ENCODE data around the gene STPG4.

The STPG4 gene

GRCh38 chr2:47069628-47070154 is 85.4 kb downstream of the STPG4 start:
- DNase-seq: no peak

GRCh38 chr2:47068981-47069627 is 86.0 kb downstream of the STPG4 start:
- DNase-seq: no peak

DNA sequence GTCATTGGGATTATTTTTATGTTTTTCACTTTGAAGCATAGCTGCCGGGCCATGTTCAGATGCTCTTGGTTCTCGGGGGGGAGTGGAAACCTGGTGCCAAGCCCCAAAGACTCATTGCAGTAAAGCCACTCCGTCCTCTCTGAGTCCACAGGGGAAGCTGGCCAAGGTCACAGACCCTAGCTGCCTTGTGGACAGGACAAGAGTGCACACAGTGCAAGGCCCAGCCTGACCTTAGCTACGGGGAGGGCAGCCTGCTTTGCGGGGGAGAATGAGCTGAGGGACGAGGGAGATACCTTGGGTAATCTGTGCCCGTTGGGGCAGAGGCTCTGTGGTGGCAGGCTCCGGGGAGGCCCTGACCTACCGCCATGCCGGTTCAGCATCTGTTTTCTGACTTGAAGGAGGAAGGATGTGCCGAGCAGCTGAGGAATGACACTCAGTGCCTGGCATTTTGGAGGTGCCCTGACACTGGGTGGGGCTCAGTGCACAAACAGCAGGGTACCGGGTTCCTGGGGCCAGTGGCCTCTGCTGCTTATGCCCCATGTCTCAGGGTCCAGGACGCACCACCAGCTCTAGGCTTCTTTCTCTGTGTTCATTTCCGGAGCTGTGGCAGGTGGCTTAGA is 87.2 kb downstream of the STPG4 start:
- no peak for DNase-seq

- DNase-seq: no peak
Measured at GRCh38 chr2:47065771-47066380, 89.2 kb downstream of the STPG4 start.

GRCh38 chr2:47065343-47065742 is 89.8 kb downstream of the STPG4 start:
- no peak for DNase-seq

DNA sequence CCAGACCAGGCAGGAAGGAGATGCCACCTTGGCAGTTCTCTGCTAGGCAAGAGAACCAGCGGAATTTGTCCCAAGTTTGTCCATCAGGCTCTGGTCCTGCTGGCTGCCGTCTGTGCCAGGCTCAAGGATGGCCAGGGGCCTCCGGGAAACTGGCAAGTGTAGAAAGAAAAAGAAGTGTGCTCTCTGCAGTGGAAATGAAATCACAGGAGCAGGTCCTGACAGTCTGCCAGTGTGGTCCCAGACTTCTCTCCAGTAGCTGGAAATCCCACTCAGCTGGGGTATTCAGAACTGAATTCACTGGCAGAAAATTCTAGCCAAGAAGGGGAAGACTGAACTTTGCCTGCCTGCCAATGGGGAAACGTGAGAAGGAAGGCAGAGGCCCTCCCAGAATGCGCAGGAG is 91.0 kb downstream of the STPG4 start:
- no peak for DNase-seq

DNA sequence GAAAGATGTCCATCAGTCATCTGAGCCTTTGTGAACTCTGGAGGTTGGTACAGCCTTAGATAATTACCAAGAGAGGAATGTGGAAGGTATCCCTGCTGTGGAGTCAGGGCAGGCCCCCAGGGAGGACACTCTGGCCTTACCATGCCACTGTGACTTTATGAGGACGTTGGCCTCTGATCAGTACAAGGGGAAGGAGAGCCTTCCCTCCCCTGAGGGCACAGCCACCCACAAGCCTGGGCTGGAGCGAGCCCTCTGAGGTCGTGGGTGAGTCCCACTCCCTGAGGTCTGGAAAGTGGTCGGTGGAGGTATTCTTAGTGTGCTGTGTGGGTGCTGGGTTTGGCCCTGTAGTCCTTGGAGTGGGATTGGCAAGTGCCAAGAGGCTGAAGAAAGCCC is 91.6 kb downstream of the STPG4 start:
- DNase-seq: no peak

DNA sequence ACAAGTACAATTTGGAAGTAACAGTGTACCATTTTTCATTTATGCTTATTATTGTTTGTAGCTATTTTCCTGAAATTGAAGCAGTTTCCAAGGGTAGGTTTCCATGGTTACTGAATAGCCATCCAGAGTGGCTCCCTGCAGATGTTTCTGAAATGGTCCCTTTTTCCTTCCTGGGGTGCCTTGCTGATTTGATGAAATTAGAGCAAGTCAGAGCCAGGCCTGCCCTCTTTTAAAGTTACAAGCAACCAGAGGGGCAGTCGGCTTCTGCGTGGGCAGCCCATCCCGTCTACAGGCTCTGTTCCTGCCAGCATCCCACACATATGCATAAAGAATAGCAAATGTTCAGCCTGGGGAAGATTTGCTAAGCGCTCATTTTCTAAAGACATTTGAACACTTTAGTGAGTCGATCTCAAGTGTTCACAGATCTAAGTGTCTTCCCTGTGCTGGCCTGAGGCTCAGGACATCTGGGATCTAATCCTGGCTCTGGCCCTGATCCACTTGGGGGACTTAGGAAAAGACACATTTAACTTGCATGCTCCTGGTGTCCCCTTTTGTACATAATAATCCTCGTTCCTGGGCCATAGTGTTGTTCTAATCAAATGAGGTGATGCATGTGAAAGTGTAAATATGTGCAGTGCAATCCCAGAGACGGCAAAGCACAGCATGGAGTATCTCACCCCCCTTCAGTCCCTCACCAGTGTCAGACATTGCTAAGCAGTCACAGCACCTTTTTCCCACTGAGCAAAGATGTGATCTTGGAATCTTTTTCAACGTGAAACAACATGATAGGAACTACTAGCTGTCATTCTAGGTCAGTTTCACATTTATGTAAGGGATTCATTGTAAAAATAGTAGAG is 92.2 kb downstream of the STPG4 start:
- DNase-seq: no peak

- DNase-seq: no peak
Measured at GRCh38 chr2:47061944-47062678, 93.0 kb downstream of the STPG4 start.

DNA sequence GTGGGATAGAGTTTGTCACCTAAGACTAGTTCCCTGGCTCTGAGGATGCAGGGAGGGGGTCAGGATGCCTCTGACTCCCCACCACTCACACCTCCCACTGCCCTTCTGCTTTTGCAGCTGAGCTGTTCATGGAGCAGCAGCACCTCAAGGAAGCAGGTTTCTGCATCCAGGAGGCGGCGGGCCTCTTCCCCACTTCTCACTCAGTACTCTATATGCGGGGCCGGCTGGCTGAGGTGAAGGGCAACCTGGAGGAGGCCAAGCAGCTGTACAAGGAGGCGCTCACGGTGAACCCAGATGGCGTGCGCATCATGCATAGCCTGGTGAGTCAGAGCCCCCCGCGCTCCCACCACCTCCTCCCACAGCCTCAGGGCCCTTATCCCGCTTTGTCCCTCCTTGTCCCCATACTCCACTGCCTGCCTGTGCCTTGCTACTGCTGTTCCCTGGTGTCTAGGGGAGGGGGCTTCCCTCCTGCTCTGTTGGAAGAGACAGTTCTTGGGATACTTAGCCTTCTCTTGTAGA is 94.4 kb downstream of the STPG4 start:
- no peak for DNase-seq

DNA sequence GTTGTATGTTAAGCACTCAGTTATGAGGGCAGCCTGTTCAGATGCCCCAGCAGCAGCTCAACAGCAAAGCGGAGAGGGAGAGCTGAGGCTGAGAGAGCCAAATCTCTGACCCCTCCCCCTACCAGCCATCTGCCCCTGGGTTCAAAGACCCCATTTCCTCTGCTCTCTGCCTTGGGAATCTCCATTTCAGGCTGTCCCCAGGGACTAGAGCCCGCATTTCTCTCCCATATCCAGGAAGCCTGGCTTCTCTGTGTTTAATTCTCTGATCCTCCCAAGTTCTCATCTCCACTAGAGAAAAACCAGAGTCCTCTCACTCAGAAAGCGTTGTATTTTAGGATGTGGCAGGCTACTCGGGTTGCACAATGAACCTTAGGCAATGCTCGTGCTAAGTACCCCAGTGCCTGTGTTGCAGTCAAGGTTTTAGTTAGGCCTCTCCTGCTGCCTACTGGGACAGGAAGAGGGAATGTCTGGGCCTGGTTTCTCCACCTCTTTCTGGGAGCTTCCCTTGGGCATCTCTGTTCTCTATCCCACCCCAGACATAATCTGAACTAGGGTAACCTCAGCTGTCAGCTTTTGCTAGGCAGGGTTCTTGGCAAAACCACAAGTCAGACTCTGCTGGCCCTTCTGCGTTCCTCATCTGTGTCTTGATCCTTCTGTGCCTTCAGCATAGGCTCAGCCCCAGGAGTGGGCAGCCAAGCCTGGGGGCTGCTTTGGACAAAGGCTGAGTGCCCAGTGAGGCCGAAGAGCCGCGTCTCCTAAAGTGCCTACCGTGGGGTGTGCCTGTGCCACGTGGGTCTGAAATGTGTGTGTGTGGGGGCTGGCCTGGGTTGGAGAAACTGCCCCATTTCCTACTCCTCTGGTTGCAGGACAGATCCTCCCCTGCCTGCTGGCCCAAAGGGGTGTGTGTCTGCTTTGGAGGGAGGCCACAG is 96.8 kb downstream of the STPG4 start:
- no peak for DNase-seq

DNA sequence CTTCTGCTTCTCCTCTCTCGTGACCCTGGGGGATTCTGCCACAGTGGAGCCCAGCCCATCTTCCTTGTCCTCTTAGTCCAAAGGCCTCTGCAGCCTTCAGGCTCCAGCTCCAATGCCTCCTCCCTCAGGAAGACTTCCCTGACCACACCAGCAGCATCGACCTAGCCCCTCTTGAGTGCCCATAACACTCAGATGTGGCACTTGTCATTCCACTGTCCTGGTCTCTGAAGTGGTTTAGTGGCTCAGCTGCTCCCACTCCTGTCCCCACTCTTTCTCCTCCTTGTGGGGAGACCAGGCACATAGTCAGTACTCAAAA is 97.5 kb downstream of the STPG4 start:
- DNase-seq: no peak

DNA sequence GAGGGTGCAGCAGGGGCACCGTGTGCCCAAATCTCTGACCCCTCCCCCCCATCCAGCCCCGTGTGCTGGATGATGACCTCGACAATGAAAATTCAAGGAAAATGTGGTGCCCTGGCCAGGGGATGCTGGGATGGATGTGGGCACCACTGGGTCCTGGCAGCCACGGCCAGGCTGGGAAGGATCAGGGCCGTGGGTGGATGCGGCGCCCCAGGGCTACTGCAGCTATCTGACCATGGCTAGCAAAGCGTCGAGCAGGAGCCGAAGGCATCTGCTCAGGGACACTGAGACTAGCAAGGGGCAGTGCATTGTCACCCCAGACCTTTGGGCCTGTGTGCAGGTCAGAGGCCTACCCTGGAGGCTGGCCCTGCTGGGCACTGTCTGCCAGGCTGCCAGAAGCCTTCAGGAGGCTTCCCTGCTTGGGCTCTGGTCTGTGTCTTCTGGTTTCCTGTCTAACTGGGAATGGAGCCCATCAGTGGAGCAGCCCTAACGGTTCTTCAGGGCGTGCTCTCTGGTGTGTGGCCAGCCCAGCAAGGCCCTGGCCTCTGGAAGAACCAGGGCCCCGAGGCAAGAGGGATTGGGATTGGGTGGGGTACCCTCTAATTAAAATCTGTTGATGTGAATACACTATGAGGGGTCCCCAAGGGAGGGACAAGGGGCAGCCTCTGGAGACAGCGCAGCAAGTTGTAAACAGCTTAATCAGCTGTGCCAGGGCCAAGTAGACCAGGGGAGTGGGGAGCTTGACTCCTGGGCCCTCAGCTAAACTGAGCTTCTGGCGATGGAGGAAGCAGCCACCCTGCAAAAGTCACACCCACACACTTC is 98.0 kb downstream of the STPG4 start:
- DNase-seq: no peak

GRCh38 chr2:47056374-47056773 is 98.7 kb downstream of the STPG4 start:
- no peak for DNase-seq

- DNase-seq: no peak
Measured at GRCh38 chr2:47054868-47055267, 100.2 kb downstream of the STPG4 start.

DNA sequence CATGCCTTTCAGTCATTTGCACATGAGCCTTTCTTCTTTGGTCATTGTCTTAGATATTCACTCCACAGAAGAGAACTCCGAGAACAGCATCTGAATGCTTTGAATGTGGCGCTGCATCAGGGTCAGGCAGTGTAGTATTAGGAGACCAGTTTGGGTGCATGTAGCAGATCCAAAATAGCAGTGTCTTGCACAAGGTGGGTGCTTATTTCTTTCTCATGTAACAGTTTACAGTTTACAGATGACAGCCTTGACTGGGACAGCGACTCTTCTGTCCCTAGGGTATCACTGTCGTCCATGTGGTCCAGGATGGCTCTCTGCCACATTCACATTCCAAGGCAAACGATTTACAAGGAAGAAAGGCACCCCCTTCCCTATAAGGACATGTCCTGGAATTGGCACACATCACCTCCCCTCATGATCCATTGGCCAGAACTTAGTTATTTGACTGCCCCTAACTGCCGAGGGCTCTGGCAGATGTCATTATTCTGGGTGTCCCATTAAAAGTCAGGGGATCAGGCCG is 101.0 kb downstream of the STPG4 start:
- no peak for DNase-seq

DNA sequence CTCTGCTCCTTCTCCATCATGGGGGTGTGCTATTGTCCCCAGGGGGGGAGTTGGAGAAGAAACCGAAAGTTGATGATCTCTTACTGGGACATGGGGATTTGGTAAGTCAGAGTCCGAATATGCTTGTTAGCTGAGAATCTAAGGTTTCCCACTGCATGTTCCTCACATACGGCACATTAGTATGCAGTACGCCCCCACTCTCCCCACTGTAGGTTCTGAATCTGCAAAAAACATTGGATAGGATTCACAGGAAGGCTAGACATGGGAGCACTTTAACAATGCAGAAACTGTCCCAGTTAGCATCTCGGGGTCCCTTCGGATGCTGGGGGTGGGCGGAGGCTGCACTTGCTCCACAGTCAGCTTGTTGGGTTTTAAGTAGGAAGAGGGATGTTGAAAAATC is 102.3 kb downstream of the STPG4 start:
- DNase-seq: no peak

DNA sequence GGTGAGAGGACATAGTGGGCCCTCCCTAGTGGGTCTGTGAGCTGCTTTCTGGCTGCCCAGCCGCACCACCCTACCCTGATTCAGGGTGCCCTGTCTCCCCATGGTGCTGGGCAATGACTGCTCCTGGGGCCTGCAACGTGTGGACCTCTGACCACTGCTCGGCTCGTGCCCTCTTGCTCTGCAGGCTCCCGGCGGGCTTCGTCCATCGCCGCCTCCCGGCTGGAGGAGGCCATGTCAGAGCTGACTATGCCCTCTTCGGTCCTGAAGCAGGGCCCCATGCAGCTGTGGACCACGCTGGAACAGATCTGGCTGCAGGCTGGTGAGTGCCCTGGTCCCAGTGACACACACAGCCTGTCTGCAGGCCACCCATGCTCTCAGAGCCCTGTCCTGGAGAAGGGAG is 103.5 kb downstream of the STPG4 start:
- no peak for DNase-seq

DNA sequence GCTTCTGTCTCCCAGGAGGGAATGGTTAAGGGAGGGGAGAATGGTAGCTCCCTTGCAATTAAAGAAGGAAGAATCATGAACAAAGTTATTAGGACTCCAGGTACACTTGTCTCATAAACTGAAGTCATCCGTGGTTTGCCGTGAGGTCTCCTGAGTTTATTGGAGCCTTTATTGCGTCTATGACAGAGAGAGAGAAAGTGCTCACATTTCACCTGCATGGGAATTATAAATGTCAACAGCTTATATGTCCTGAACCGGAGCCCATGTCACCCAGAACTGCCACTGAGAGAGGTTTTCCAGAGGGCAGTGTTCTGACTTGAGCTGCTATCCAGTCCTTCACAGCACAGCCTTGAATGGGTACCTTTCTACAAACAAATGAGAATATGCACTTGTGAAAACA is 104.3 kb downstream of the STPG4 start:
- no peak for DNase-seq

GRCh38 chr2:47050021-47050760 is 104.9 kb downstream of the STPG4 start:
- DNase-seq: peak; percentile 18

Measured in activated CD4-positive, alpha-beta T cell treated with anti-CD3 and anti-CD28 coated beads, Interleukin-10, Interleukin-2, amounts not matched to agents 100 ng/mL and 50 ng/mL, durations not matched to agents 16 hours and 8 hours (primary cell).